OCI-LY7 (cell line): Measurements from ENCODE around the gene G6PD. TPM values are rescaled to one million over a fixed set of nuclear protein-coding genes. Genes with fewer than 3 reads are reported as not detected.
A peak's percentile ranks its signal among the peaks of the same experiment; 100 is the strongest.

ENCODE experiments used
- BruUV-seq: library from RNA; stranded (reverse); fragments of 400-500 nt; replicated peaks from 2 replicates; lab custom pipeline; 2021; lab: Mats Ljungman, UMichigan
- CTCF ChIA-PET: fragments of 300-600 bp; sonication (Branson Sonifier 250); formaldehyde crosslinking; loops from one replicate; lab custom pipeline; 2022; ENCODE audit warnings: antibody characterized with exemption; ENCODE audit not compliant: unreplicated experiment; lab: Charles Lee
- POLR2A ChIA-PET: fragments of 300-600 bp; sonication (Branson Sonifier 250); formaldehyde crosslinking; loops from one replicate; lab custom pipeline; 2022; ENCODE audit warnings: antibody characterized with exemption; lab: Charles Lee
- DNase-seq: peaks from one replicate; pipeline ENCODE4 v3.0.0-alpha.2; 2015; ENCODE audit warnings: low spot score
- H2AFZ ChIP-seq: fragments of 200-600 bp; sonication (generic), shearing (Covaris generic); 2 replicates; pipeline ENCODE4 v1.6.1; 2014; ENCODE audit warnings: mild to moderate bottlenecking, antibody characterized with exemption, low read length, moderate library complexity
- H3K27ac ChIP-seq: fragments of 200-600 bp; sonication (generic); 2 replicates; pipeline ENCODE4 v1.5.1; 2014; ENCODE audit warnings: mixed run types, low read depth, mild to moderate bottlenecking, moderate library complexity, low read length, inconsistent platforms; ENCODE audit not compliant: poor library complexity, severe bottlenecking
- H3K36me3 ChIP-seq: fragments of 200-600 bp; sonication (generic); 2 replicates; pipeline ENCODE4 v1.6.1; 2014; ENCODE audit warnings: mild to moderate bottlenecking, antibody characterized with exemption, low read length, moderate library complexity, mixed read lengths; ENCODE audit not compliant: insufficient read depth
- H3K4me1 ChIP-seq: fragments of 200-600 bp; sonication (generic); 2 replicates; pipeline ENCODE4 v1.5.1; 2014; ENCODE audit warnings: mild to moderate bottlenecking, low read length; ENCODE audit not compliant: insufficient read depth, poor library complexity, severe bottlenecking
- H3K4me2 ChIP-seq: fragments of 200-600 bp; sonication (generic); 2 replicates; pipeline ENCODE4 v1.6.1; 2014; ENCODE audit warnings: mild to moderate bottlenecking, low read length
- H3K4me3 ChIP-seq: fragments of 200-600 bp; sonication (generic); 2 replicates; pipeline ENCODE4 v1.5.1; 2014; ENCODE audit warnings: mild to moderate bottlenecking, low read depth, low read length; ENCODE audit not compliant: poor library complexity, severe bottlenecking
- H3K79me2 ChIP-seq: fragments of 200-600 bp; sonication (generic); 2 replicates; pipeline ENCODE4 v1.6.1; 2016; ENCODE audit warnings: low read depth, mild to moderate bottlenecking, low read length, moderate library complexity, mixed read lengths; ENCODE audit not compliant: insufficient read depth
- H3K9me2 ChIP-seq: fragments of 200-600 bp; sonication (generic); 2 replicates; pipeline ENCODE4 v1.6.1; 2016; ENCODE audit warnings: mild to moderate bottlenecking, low read length, mixed read lengths; ENCODE audit not compliant: insufficient read depth
- H3K9me3 ChIP-seq: fragments of 200-600 bp; sonication (generic); 2 replicates; pipeline ENCODE4 v1.6.1; 2014; ENCODE audit warnings: mild to moderate bottlenecking, mixed run types, low read length, mixed read lengths
- H4K20me1 ChIP-seq: fragments of 200-600 bp; sonication (generic); 2 replicates; pipeline ENCODE4 v1.6.1; 2014; ENCODE audit warnings: mild to moderate bottlenecking, antibody characterized with exemption, low read length, moderate library complexity, mixed read lengths; ENCODE audit not compliant: insufficient read depth
- EZH2phosphoT487 ChIP-seq: fragments of 200-600 bp; sonication (generic); IDR thresholded peaks from 2 replicates; pipeline ENCODE4 v1.6.1; 2018; ENCODE audit warnings: low read depth, borderline replicate concordance, mild to moderate bottlenecking, mixed run types, antibody characterized with exemption, low read length, moderate library complexity, mixed read lengths
- intact Hi-C: fragments of 100-400 bp; cut with micrococcal nuclease; formaldehyde crosslinking; loops from one replicate; pipeline ENCODE4 v1.10.0; 2022; ENCODE audit not compliant: unreplicated experiment
- total RNA-seq, 2 experiments: library from RNA; depleted of rRNA in 1 of 2; stranded (reverse); fragments of >200 nt in 1 of 2; shearing (Covaris generic) in 1 of 2; gene quantifications; 2 replicates each; pipeline ENCODE4 v1.2.3, GENCODE V29; 2014 to 2022
- TF ChIP-seq, protein P1 (sequence below): fragments of 200-600 bp; sonication (generic); conservative IDR thresholded peaks from 2 replicates; pipeline ENCODE4 v1.5.1; 2014; ENCODE audit warnings: mild to moderate bottlenecking, antibody characterized with exemption, low read length, moderate library complexity, mixed read lengths

G6PD gene
- total RNA-seq, 2 experiments from 2014 or later = 21.6 to 40.9 TPM

DNA sequence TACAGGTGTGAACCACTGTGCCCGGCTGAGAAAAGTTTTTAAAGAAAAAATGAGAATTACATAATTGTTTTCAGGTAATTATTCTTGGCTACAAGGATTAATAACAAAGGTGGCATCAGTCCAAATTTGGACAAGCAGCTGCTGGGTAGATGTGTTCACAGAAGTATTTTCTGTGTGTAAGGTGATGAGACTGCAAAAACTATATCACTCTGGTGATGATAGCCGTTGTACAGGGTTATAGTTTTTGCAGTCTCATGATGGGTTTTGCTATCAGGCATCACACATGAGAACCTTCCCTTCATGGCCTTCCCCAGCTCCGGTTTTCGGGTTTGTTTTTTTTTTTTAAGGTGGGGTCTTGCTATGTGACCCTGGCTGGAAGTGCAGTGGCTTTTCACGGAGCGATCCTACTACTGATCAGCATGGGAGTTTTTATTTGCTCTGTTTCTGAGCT is 51.1 kb downstream of the G6PD start:
- POLR2A ChIA-PET = no interaction called here

DNA sequence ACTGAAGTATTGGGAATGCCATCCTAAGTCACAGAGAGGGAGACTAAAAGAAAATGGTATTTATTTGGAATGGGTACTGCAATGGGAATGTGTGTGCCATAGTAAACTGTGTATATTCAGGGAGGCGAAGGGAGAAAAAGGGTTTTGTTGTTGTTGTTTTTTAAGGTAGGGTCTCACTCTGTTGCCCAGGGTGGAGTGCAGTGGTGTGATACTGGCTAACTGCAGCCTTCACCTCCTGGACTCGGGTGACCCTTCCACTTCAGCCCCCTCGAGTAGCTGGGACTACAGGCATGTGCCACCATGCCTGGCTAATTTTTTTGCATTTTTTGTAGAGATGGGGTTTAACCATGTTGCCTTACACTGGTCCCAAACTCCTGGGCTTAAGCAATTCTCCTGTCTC is 51.9 kb downstream of the G6PD start:
- intact Hi-C loops = loop anchor here (5.0 kb wide), 1 partner anchor 67 kb away; the partner anchor contains the start of gene ATP6AP1
- no peak overlapping the region for H3K4me2 ChIP-seq
- no peaks in the 10 kb centered on the region for H3K9me2 ChIP-seq
- no peak for TF ChIP-seq EZH2phosphoT487
- TF ChIP-seq, protein P1, sequence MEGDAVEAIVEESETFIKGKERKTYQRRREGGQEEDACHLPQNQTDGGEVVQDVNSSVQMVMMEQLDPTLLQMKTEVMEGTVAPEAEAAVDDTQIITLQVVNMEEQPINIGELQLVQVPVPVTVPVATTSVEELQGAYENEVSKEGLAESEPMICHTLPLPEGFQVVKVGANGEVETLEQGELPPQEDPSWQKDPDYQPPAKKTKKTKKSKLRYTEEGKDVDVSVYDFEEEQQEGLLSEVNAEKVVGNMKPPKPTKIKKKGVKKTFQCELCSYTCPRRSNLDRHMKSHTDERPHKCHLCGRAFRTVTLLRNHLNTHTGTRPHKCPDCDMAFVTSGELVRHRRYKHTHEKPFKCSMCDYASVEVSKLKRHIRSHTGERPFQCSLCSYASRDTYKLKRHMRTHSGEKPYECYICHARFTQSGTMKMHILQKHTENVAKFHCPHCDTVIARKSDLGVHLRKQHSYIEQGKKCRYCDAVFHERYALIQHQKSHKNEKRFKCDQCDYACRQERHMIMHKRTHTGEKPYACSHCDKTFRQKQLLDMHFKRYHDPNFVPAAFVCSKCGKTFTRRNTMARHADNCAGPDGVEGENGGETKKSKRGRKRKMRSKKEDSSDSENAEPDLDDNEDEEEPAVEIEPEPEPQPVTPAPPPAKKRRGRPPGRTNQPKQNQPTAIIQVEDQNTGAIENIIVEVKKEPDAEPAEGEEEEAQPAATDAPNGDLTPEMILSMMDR = no peak
- no TSS peak for BruUV-seq
- CTCF ChIA-PET = no interaction called here
- H3K36me3 ChIP-seq = no peaks in the 10 kb centered on the region
- H3K27ac ChIP-seq = no peak overlapping the region
- no peak for DNase-seq
- peaks cover 5% of the 10 kb centered on the region for H3K4me1 ChIP-seq
- H3K4me3 ChIP-seq = no peak overlapping the region
- H3K79me2 ChIP-seq = no peaks in the 10 kb centered on the region
- H2AFZ ChIP-seq = no peak overlapping the region
- no peaks in the 10 kb centered on the region for H4K20me1 ChIP-seq
- H3K9me3 ChIP-seq = no peaks in the 10 kb centered on the region
- POLR2A ChIA-PET = no interaction called here

More for the DNA sequence above, 51.1 kb downstream of the G6PD start:
- DNase-seq = no peak
- Histone ChIP-seq H3K36me3 (no peaks in the 10 kb centered on the region), H3K4me1 (peaks cover 5% of the 10 kb centered on the region), H3K79me2 (no peaks in the 10 kb centered on the region), H3K4me3 (no peak overlapping the region), H3K27ac (no peak overlapping the region), H3K9me2 (no peaks in the 10 kb centered on the region), H3K4me2 (no peak overlapping the region), H3K9me3 (no peaks in the 10 kb centered on the region), H2AFZ (no peak overlapping the region), H4K20me1 (no peaks in the 10 kb centered on the region)
- no TSS peak for BruUV-seq
- TF ChIP-seq, protein P1 = no peak
- no peak for TF ChIP-seq EZH2phosphoT487
- CTCF ChIA-PET = no interaction called here
- intact Hi-C loops = no loop called here

DNA sequence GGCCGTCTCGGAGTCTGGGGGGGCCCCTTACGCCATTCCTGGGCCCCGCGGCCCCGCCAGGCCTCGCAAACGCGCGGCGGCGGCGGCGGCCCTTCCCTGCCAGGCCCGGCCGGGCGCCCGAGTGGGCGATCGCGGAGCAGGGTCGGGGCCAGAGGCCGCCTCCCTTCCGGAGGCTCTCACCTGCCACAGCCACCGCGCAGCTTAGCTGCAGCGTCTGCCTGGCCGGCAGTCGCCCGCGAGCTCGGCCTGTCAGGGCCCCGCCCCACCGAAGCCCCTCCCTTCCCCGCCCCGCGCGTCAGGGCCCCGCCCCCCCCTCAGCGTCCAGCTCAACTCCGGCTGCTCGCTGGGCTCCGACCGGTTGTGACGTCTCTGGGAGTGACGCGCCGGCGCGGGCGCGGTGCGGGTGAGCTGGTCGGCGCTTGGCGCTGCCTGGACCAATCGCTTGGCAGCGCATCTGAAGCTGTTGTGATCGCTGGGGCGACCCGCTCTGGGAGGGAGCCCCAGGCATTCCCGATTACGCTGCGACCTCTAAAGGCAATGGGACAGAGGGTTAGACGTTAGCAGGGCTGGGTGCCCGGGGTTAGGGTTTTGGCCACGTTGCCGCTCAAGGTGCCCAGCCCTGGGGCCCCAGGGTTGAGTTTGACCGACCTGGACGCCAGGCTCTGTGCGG is 56.1 kb downstream of the G6PD start, which contains the start of gene SLC10A3:
Gene SLC10A3, minus strand, starts transcription at position 216 of the 670 bp plus-strand sequence. CDS start 1,689 bp downstream, outside the sequence.
- ChIA-PET CTCF (interaction anchor here (0.6 to 1.0 kb wide), 4 partner anchors 9 to 56 kb away, joined by 3 to 4 read pairs (median 3); partner anchors contain the start of gene G6PD), POLR2A (interaction anchor here (0.5 to 2.8 kb wide), 10 partner anchors 9 to 169 kb away, joined by 4 to 26 read pairs (median 6); partner anchors contain the start of gene ATP6AP1)
- H3K9me3 ChIP-seq = no peaks in the 10 kb centered on the region
- peaks cover 5% of the 10 kb centered on the region; the same call in 1 of the 2 replicates for H3K36me3 ChIP-seq
- no peaks in the 10 kb centered on the region for H4K20me1 ChIP-seq
- intact Hi-C loops = loop anchor here (5.0 kb wide), 1 partner anchor 63 kb away; the partner anchor contains the start of gene ATP6AP1
- H3K4me1 ChIP-seq = peaks cover 20% of the 10 kb centered on the region
- peak within 1 kb of the TSS; percentile 64 for H3K27ac ChIP-seq
- DNase-seq = peak; percentile 94
- no TSS peak for BruUV-seq
- H3K4me2 ChIP-seq = peak within 1 kb of the TSS; percentile 98
- H3K9me2 ChIP-seq = no peaks in the 10 kb centered on the region
- H2AFZ ChIP-seq = peak within 1 kb of the TSS; percentile 83; the same call in 1 of the 2 replicates
- TF ChIP-seq, protein P1 = peak; percentile 48; the same call in 1 of the 2 replicates
- no peak for TF ChIP-seq EZH2phosphoT487
- peaks cover 7% of the 10 kb centered on the region; the same call in 1 of the 2 replicates for H3K79me2 ChIP-seq
- H3K4me3 ChIP-seq = peak within 1 kb of the TSS; percentile 79
